Spleen (tissue), 11 donors: ENCODE results near the gene ADAP1. TPM values are rescaled to one million over a fixed set of nuclear protein-coding genes. Genes with fewer than 3 reads are reported as not detected.
A peak's percentile ranks its signal among the peaks of the same experiment; 100 is the strongest.

Experiments used
- DNase-seq: peaks from one replicate; pipeline ENCODE4 v3.0.0-alpha.2; 2020
- H3K27ac ChIP-seq, 8 donors: fragments of 200-600 bp; sonication (generic) in 7 of 8; 1 replicate in 4 of 8; 2 replicates in 4 of 8; pipeline versions ENCODE4 v1.5.0 to v1.8.0; 2016 to 2021; ENCODE audit warnings: inconsistent platforms in 4 of 8, mild to moderate bottlenecking in 4 of 8, moderate library complexity in 1 of 8
- H3K27me3 ChIP-seq, 7 donors: fragments of 200-600 bp; sonication (generic) in 6 of 7; replicated peaks in 1 of 7; 1 replicate in 4 of 7; 2 replicates in 3 of 7; pipeline versions ENCODE4 v1.5.0 to v1.8.0; 2016 to 2021; ENCODE audit warnings: inconsistent platforms in 3 of 7, mild to moderate bottlenecking in 1 of 7
- H3K36me3 ChIP-seq, 6 donors: fragments of 200-600 bp; sonication (generic) in 5 of 6; 1 replicate in 4 of 6; 2 replicates in 2 of 6; pipeline versions ENCODE4 v1.5.0 to v1.8.0; 2016 to 2021; ENCODE audit warnings: inconsistent platforms in 2 of 6
- H3K4me1 ChIP-seq, 6 donors: fragments of 200-600 bp; sonication (generic) in 5 of 6; 1 replicate in 3 of 6; 2 replicates in 3 of 6; pipeline versions ENCODE4 v1.5.0 to v1.8.0; 2016 to 2021; ENCODE audit warnings: inconsistent platforms in 3 of 6
- H3K4me3 ChIP-seq, 8 donors: fragments of 200-600 bp; sonication (generic) in 7 of 8; 1 replicate in 4 of 8; 2 replicates in 4 of 8; pipeline versions ENCODE4 v1.5.0 to v1.8.0; 2016 to 2021; ENCODE audit warnings: inconsistent platforms in 4 of 8, mild to moderate bottlenecking in 4 of 8, moderate library complexity in 2 of 8
- H3K9me3 ChIP-seq, 8 donors: fragments of 200-600 bp; sonication (generic) in 7 of 8; 1 replicate in 4 of 8; 2 replicates in 4 of 8; pipeline versions ENCODE4 v1.5.0 to v1.8.0; 2016 to 2021; ENCODE audit warnings: inconsistent platforms in 4 of 8
- POLR2A ChIP-seq, 3 donors: fragments of 450-650 bp; IDR thresholded peaks; one replicate each; pipeline ENCODE4 v1.5.1; 2017; ENCODE audit warnings: antibody characterized with exemption in 3 of 3, mild to moderate bottlenecking in 1 of 3
- POLR2AphosphoS5 ChIP-seq, 3 donors: sonication (generic); formaldehyde crosslinking; IDR thresholded peaks; one replicate each; pipeline ENCODE4 v1.5.1; 2017; ENCODE audit warnings: antibody characterized with exemption in 3 of 3
- WGBS, 5 donors: extraction: QIAGEN DNeasy Blood & Tissue Kit in 3 of 5; methylation state at CpG; one replicate each; pipeline versions ENCODE4 v1.1.5 to v1.1.7; 2013 to 2018; 5-methylcytosine and 5-hydroxymethylcytosine counted together
- intact Hi-C: fragments of 100-400 bp; cut with DNase I; formaldehyde crosslinking; loops from one replicate; pipeline ENCODE4 v1.15.0; 2023; ENCODE audit warnings: low total_unique reads
- polyA plus RNA-seq, 3 donors: library from polyadenylated mRNA; stranded (reverse); fragments of 200-250 nt; gene quantifications; one replicate each; pipeline ENCODE4 v1.2.1, GENCODE V29; 2013
- total RNA-seq, 7 donors: library from RNA; depleted of rRNA in 3 of 7; stranded (reverse); fragments of >200 nt in 3 of 7; fragmentation: NEBNext Ultra II Directional in 4 of 7; extraction: Animal tissue kit (Norgen Biotek cat#: 25700) in 4 of 7; gene quantifications; one replicate each; pipeline versions ENCODE4 v1.1.0 to v1.2.1, GENCODE V29; 2016 to 2021
- TF ChIP-seq, protein P1 (sequence below), 11 experiments: fragments of 200-600 bp in 7 of 11; fragments of 450-650 bp in 4 of 11; sonication (generic) in 4 of 11; IDR thresholded peaks in 8 of 11; conservative IDR thresholded peaks in 3 of 11; 1 replicate in 7 of 11; 2 replicates in 4 of 11; pipeline versions ENCODE4 v1.4.0 to v1.8.0; 2016 to 2021; ENCODE audit warnings: antibody characterized with exemption in 11 of 11, inconsistent platforms in 4 of 11, mild to moderate bottlenecking in 1 of 11
- donor health status: healthy with polysubstance abuse.
- donor health status: DM: no; HTN: no; CAD: no; lungs with moderate emphysema.
- donor health status: DM: no; HTN: no; CAD: no.
- donor health status: Bipolar disorder and iron deficiency.
- donor health status: healthy.
- donor health status: DM: no; HTN: no; CAD: no.
- donor health status: DM: yes; HTN: yes; CAD: no.

ADAP1 gene
- total and polyA plus RNA-seq, 10 donors, result 8.7 to 38.6 (median 22.7) TPM

DNA sequence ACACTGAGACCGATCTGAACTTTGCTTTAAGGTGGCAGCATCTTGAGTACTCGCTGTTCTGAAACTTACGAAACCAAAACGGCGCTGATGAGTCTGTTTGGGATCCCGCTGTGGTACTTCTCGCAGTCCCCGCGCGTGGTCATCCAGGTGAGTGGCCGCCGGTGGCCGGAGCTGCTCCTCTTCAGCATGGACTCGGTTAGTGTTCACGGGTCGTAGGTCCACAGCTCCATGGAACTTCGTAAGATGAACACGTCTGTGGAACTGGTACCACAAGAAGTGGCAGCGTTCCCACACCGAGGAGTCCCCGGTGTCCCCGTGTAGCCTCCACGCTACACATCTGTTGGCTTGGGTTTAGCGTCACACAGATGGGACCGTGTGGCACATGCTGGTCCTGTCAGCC is 88.6 kb downstream of the ADAP1 start:
- Histone ChIP-seq H3K4me3 (no peak overlapping the region), H3K9me3 (no peaks in the 10 kb centered on the region), H3K27me3 (no peaks in the 10 kb centered on the region), H3K4me1 (peaks cover 0 to 25% (median 4%) of the 10 kb centered on the region in 6 donors), H3K27ac (peak overlapping the region in 1 of 8 donors; percentile 7), H3K36me3 (peaks cover 3 to 95% (median 68%) of the 10 kb centered on the region in 6 donors)
- intact Hi-C loops, result no loop called here
- DNase-seq, result no peak
- TF ChIP-seq, protein P1, sequence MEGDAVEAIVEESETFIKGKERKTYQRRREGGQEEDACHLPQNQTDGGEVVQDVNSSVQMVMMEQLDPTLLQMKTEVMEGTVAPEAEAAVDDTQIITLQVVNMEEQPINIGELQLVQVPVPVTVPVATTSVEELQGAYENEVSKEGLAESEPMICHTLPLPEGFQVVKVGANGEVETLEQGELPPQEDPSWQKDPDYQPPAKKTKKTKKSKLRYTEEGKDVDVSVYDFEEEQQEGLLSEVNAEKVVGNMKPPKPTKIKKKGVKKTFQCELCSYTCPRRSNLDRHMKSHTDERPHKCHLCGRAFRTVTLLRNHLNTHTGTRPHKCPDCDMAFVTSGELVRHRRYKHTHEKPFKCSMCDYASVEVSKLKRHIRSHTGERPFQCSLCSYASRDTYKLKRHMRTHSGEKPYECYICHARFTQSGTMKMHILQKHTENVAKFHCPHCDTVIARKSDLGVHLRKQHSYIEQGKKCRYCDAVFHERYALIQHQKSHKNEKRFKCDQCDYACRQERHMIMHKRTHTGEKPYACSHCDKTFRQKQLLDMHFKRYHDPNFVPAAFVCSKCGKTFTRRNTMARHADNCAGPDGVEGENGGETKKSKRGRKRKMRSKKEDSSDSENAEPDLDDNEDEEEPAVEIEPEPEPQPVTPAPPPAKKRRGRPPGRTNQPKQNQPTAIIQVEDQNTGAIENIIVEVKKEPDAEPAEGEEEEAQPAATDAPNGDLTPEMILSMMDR (IDR thresholded peaks at IDR 0.05 in 8 of 11, conservative IDR thresholded peaks at IDR 0.05 in 3 of 11), result no peak
- TF ChIP-seq POLR2AphosphoS5 (IDR thresholded peaks at IDR 0.05) (peak in 1 of 3 donors; percentile 17), POLR2A (IDR thresholded peaks at IDR 0.05) (no peak)
- 95 to 98% (median 96%) methylated on average over 15 to 25 of the region's 25 CpGs for WGBS, 5 donors

DNA sequence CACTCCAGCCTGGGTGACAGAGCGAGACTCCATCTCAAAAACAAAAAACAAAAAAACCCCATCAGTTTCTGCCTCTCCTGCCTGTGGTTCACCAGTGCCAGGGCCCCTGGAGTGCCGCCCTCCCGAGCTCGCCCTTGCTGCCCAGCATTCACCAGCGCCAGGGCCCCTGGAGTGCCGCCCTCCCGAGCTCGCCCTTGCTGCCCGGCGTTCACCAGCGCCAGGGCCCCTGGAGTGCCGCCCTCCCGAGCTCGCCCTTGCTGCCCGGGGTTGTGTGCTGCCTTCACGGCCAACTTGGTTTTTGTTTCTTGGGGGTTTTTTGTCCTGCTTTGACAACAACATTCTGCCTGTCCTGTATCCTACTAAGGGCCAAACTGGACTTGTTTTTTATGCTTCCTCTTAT is 91.4 kb downstream of the ADAP1 start:
- intact Hi-C loops, result no loop called here
- Histone ChIP-seq H3K9me3 (no peaks in the 10 kb centered on the region), H3K27me3 (no peaks in the 10 kb centered on the region), H3K4me3 (no peak overlapping the region), H3K27ac (no peak overlapping the region), H3K4me1 (peaks cover 0 to 11% (median 0%) of the 10 kb centered on the region in 6 donors), H3K36me3 (peaks cover 7 to 100% (median 79%) of the 10 kb centered on the region in 6 donors)
- DNase-seq, result no peak
- WGBS, 5 donors, result 90 to 98% (median 92%) methylated on average over 16 of the region's 16 CpGs
- TF ChIP-seq POLR2AphosphoS5 (IDR thresholded peaks at IDR 0.05), result no peak
- TF ChIP-seq, protein P1 (IDR thresholded peaks at IDR 0.05 in 8 of 11, conservative IDR thresholded peaks at IDR 0.05 in 3 of 11), result no peak
- TF ChIP-seq POLR2A (IDR thresholded peaks at IDR 0.05), result no peak

DNA sequence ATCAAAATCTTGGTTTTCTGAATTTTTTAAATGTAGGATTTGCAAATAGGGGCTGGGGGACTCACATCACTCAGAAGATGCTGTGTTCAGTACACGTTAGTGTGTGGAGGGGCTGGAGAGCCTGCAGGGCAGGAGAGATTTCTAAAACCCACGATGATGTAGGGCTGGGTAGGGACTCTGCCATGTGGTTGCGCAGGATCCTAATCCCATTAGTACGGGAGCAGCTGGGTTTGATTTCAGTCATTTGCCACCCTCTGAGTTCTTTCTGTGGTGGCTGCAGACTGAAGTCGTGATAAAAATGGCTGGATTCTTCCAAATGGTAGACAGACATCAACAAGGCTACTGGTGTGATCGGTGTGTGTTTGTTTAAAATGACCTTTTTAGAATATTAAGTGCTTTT is 92.3 kb downstream of the ADAP1 start:
- Histone ChIP-seq H3K27ac (no peak overlapping the region), H3K36me3 (peaks cover 7 to 100% (median 80%) of the 10 kb centered on the region in 6 donors), H3K9me3 (no peaks in the 10 kb centered on the region), H3K27me3 (no peaks in the 10 kb centered on the region), H3K4me1 (peaks cover 0 to 2% (median 0%) of the 10 kb centered on the region in 6 donors), H3K4me3 (no peak overlapping the region)
- intact Hi-C loops, result no loop called here
- no peak for DNase-seq
- no peak for TF ChIP-seq POLR2A (IDR thresholded peaks at IDR 0.05)
- TF ChIP-seq, protein P1 (IDR thresholded peaks at IDR 0.05 in 8 of 11, conservative IDR thresholded peaks at IDR 0.05 in 3 of 11), result no peak
- TF ChIP-seq POLR2AphosphoS5 (IDR thresholded peaks at IDR 0.05), result no peak
- 92 to 97% (median 94%) methylated on average over 6 of the region's 6 CpGs for WGBS, 5 donors

DNA sequence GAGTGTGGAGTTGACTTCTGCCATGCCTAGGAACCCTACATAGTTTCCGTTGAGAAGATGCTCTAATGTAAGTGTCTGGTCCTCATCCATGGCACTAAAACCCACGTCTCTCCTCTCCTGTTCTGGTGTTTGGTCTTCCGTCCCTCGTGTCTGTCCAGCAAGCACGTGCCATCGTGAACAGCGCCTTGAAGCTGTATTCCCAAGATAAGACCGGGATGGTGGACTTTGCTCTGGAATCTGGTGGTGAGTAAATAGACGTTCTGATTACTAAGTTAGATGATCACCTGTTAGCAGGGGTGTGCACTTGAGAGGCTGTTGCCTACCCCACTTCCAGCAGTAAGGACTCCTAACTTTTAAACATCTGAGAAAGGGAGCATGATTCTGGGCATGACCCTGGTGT is 93.3 kb downstream of the ADAP1 start:
- intact Hi-C loops, result no loop called here
- Histone ChIP-seq H3K4me1 (no peaks in the 10 kb centered on the region), H3K9me3 (no peaks in the 10 kb centered on the region), H3K36me3 (peaks cover 7 to 100% (median 85%) of the 10 kb centered on the region in 6 donors), H3K27ac (no peak overlapping the region), H3K4me3 (no peak overlapping the region), H3K27me3 (no peaks in the 10 kb centered on the region)
- no peak for DNase-seq
- TF ChIP-seq POLR2AphosphoS5 (IDR thresholded peaks at IDR 0.05), result no peak
- TF ChIP-seq POLR2A (IDR thresholded peaks at IDR 0.05), result no peak
- TF ChIP-seq, protein P1 (IDR thresholded peaks at IDR 0.05 in 8 of 11, conservative IDR thresholded peaks at IDR 0.05 in 3 of 11), result no peak
- 90 to 99% (median 97%) methylated on average over 9 of the region's 9 CpGs for WGBS, 5 donors
